Measurements from ENCODE around the gene JAG1. TPM values are rescaled to one million over a fixed set of nuclear protein-coding genes. Genes with fewer than 3 reads are reported as not detected.
A peak's percentile ranks its signal among the peaks of the same experiment; 100 is the strongest.

Gene JAG1
- total RNA-seq, 1 donor from 2014 or later, result 70.3 TPM

DNA sequence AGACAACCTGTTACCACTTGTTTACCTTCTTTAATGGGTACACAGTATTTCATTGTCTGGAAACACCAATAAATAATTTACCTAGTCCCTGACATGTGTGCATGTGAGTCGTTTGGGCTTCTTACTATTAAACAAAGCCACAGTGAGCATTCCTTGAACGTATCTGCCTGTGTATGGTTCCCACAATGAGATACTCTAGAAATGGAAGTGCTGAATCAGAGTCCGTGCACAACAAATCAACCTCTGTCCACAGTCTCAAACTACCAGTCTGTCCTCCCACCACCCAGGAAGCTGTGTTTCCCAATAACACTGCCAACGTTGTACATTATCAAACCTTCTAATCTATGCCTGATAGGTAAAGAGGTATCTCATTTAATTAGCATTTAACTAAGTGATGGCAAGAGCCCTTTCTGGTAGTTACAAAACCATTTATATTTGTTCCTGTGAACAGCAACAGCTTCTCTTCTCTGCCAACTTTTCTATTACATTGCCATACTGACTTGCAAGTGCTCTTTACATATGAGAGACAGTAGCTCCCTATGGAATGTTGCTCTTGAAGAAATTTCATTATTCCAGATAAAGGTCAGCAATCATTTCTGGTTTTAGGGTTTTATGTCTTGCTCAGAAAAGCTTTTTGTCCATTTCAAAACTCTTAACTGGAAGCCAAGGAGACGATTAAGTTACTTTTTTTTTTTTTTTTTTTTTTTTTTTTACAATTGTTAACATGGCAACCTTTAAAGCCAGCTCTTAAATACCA, 14.7 kb downstream of the JAG1 start:
- H3K27ac Mint-ChIP-seq (ENCODE audit: unreplicated experiment), result no peak overlapping the region
- DNase-seq (ENCODE audit: low read depth, low spot score), result no peak
- no peaks in the 10 kb centered on the region for H3K9me3 Mint-ChIP-seq
- H3K4me1 Mint-ChIP-seq, result peaks cover 64% of the 10 kb centered on the region
- no peak for TF ChIP-seq CTCF (conservative IDR thresholded peaks at IDR 0.05)
- H3K27me3 Mint-ChIP-seq (ENCODE audit: low read depth), result no peaks in the 10 kb centered on the region
- H3K4me3 Mint-ChIP-seq, result no peak overlapping the region
- H3K36me3 Mint-ChIP-seq (ENCODE audit: low read depth), result peaks cover 57% of the 10 kb centered on the region

DNA sequence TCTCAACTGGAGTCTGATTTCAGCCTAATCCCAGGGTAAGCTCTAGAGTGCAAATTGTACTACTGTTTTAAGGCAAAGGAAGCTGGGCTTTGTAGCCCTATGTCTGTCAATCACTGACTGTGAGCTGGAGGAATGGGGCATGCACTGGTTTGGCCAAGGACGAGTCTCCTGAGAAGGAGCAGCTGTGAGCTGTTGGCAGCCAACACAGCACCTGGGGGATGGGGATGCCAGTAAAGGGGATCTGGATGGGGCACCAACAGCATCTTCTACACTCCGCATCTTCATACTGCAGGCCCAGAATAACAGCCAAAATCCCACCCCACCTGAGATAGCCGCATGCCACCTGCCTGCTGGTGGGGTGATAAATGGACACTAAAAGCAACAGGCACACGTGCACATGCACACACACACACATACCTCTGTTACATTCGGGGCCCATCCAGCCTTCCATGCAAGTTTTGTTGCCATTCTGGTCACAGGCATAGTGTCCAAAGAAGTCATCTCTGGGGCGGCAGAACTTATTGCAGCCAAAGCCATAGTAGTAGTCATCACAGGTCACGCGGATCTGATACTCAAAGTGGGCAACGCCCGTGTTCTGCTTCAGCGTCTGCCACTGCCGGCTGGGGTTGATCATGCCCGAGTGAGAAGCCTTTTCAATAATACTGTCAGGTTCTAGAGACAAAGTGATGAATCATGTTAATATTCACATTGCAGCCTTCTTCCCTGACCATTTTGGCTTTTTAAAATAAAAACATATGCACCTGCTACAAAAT, 15.6 kb downstream of the JAG1 start:
- H3K36me3 Mint-ChIP-seq (ENCODE audit: low read depth), result peaks cover 54% of the 10 kb centered on the region
- peaks cover 67% of the 10 kb centered on the region for H3K4me1 Mint-ChIP-seq
- TF ChIP-seq CTCF (conservative IDR thresholded peaks at IDR 0.05), result no peak
- DNase-seq (ENCODE audit: low read depth, low spot score), result no peak
- no peaks in the 10 kb centered on the region for H3K9me3 Mint-ChIP-seq
- H3K27me3 Mint-ChIP-seq (ENCODE audit: low read depth), result no peaks in the 10 kb centered on the region
- no peak overlapping the region for H3K4me3 Mint-ChIP-seq
- no peak overlapping the region for H3K27ac Mint-ChIP-seq (ENCODE audit: unreplicated experiment)

DNA sequence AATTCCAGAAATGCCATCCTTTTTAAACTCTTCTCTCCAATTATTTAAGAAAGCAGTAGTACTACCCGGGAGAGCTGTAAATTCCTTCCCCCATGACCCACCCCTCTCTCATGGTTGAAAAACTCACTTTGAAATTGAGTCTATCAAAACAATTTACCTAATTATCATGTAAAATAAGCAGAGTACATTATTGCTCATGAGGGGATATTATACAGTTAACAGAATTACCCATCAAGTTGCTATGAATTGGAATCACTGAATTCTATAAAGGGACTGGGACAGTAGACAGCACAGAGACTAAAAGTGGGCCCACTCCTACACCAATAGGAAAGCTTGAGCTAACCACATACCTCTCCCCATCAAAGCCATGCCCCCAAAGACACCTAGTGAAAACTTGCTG, 16.3 kb downstream of the JAG1 start:
- no peaks in the 10 kb centered on the region for H3K9me3 Mint-ChIP-seq
- H3K36me3 Mint-ChIP-seq (ENCODE audit: low read depth), result peaks cover 48% of the 10 kb centered on the region
- H3K27me3 Mint-ChIP-seq (ENCODE audit: low read depth), result no peaks in the 10 kb centered on the region
- no peak overlapping the region for H3K4me3 Mint-ChIP-seq
- no peak for TF ChIP-seq CTCF (conservative IDR thresholded peaks at IDR 0.05)
- H3K4me1 Mint-ChIP-seq, result peaks cover 70% of the 10 kb centered on the region
- DNase-seq (ENCODE audit: low read depth, low spot score), result no peak
- H3K27ac Mint-ChIP-seq (ENCODE audit: unreplicated experiment), result no peak overlapping the region

GRCh38 chr20:10655720-10656669, 17.8 kb downstream of the JAG1 start:
- no peak overlapping the region for H3K27ac Mint-ChIP-seq (ENCODE audit: unreplicated experiment)
- H3K4me1 Mint-ChIP-seq, result peaks cover 84% of the 10 kb centered on the region
- no peaks in the 10 kb centered on the region for H3K9me3 Mint-ChIP-seq
- H3K36me3 Mint-ChIP-seq (ENCODE audit: low read depth), result peaks cover 35% of the 10 kb centered on the region
- no peak for TF ChIP-seq CTCF (conservative IDR thresholded peaks at IDR 0.05)
- no peak for DNase-seq (ENCODE audit: low read depth, low spot score)
- H3K4me3 Mint-ChIP-seq, result peak overlapping the region; percentile 52
- H3K27me3 Mint-ChIP-seq (ENCODE audit: low read depth), result no peaks in the 10 kb centered on the region

- Mint-ChIP-seq H3K9me3 (no peaks in the 10 kb centered on the region), H3K4me1 (peaks cover 90% of the 10 kb centered on the region), H3K36me3 (ENCODE audit: low read depth) (peaks cover 36% of the 10 kb centered on the region), H3K27me3 (ENCODE audit: low read depth) (no peaks in the 10 kb centered on the region), H3K4me3 (peak overlapping the region; percentile 54), H3K27ac (ENCODE audit: unreplicated experiment) (peak overlapping the region; percentile 28)
- DNase-seq (ENCODE audit: low read depth, low spot score), result no peak
- no peak for TF ChIP-seq CTCF (conservative IDR thresholded peaks at IDR 0.05)
Measured at GRCh38 chr20:10654630-10655029, 19.2 kb downstream of the JAG1 start.

All from neural crest cell (in vitro differentiated cells).